GM12878 (cell line): ENCODE results near the gene TAC3. TPM values are rescaled to one million over a fixed set of nuclear protein-coding genes. Genes with fewer than 3 reads are reported as not detected.
A peak's percentile ranks its signal among the peaks of the same experiment; 100 is the strongest.

Source experiments
- BCL3 ChIP-seq: IDR thresholded peaks from 2 replicates; pipeline ENCODE4 v1.6.1; 2011; ENCODE audit warnings: borderline replicate concordance, low read depth, mild to moderate bottlenecking, moderate library complexity, low read length; ENCODE audit not compliant: insufficient read depth, poor library complexity, severe bottlenecking
- CBX3 ChIP-seq: fragments of 200-600 bp; sonication (generic); IDR thresholded peaks from 2 replicates; pipeline ENCODE4 v1.6.1; 2016; ENCODE audit warnings: low read depth, borderline replicate concordance
- CEBPB ChIP-seq, 2 experiments: fragments of 150-350 bp in 1 of 2; IDR thresholded peaks; 2 replicates each; pipeline ENCODE4 v1.6.1; 2012 to 2014; ENCODE audit warnings: low read depth in 2 of 2, low read length in 2 of 2, borderline replicate concordance in 1 of 2, inconsistent platforms in 1 of 2
- CREM ChIP-seq: IDR thresholded peaks from 2 replicates; pipeline ENCODE4 v1.6.1; 2014; ENCODE audit warnings: antibody characterized with exemption, low read depth
- EED ChIP-seq: sonication (generic); IDR thresholded peaks from 2 replicates; pipeline ENCODE4 v1.6.1; 2016; ENCODE audit warnings: antibody characterized with exemption, low read depth
- HSF1 ChIP-seq: fragments of 150-350 bp; IDR thresholded peaks from 2 replicates; pipeline ENCODE4 v1.6.1; 2014; ENCODE audit warnings: mild to moderate bottlenecking, low read depth, low read length
- IKZF2 ChIP-seq, 2 experiments: fragments of 450-650 bp; IDR thresholded peaks; 2 replicates each; pipeline ENCODE4 v1.6.1; 2017; ENCODE audit warnings: mild to moderate bottlenecking in 2 of 2, moderate library complexity in 2 of 2
- MEF2A ChIP-seq: IDR thresholded peaks from 2 replicates; pipeline ENCODE4 v1.6.1; 2011; ENCODE audit warnings: low read depth, mild to moderate bottlenecking, low read length, moderate library complexity; ENCODE audit not compliant: insufficient read depth
- MLLT1 ChIP-seq: fragments of 450-650 bp; IDR thresholded peaks from 2 replicates; pipeline ENCODE4 v1.6.1; 2016; ENCODE audit warnings: mild to moderate bottlenecking
- MTA2 ChIP-seq: fragments of 450-650 bp; IDR thresholded peaks from 2 replicates; pipeline ENCODE4 v1.6.1; 2016; ENCODE audit warnings: low read depth, mild to moderate bottlenecking, moderate library complexity
- NFIC ChIP-seq: IDR thresholded peaks from 2 replicates; pipeline ENCODE4 v1.6.1; 2012; ENCODE audit warnings: low read depth, mild to moderate bottlenecking, inconsistent platforms, low read length, moderate library complexity
- POLR2A ChIP-seq: IDR thresholded peaks from 2 replicates; pipeline ENCODE4 v1.6.1; 2011; ENCODE audit warnings: low read depth, mild to moderate bottlenecking, low read length
- POLR2AphosphoS2 ChIP-seq: IDR thresholded peaks from 2 replicates; pipeline ENCODE4 v1.6.1; 2011; ENCODE audit warnings: low read depth, mild to moderate bottlenecking, low read length, improper control_type of control experiment, moderate library complexity
- SMARCA5 ChIP-seq: fragments of 450-650 bp; IDR thresholded peaks from 2 replicates; pipeline ENCODE4 v1.6.1; 2017; ENCODE audit warnings: mild to moderate bottlenecking
- SREBF1 ChIP-seq: IDR thresholded peaks from 2 replicates; pipeline ENCODE4 v1.6.1; 2012; ENCODE audit warnings: mild to moderate bottlenecking, low read length
- TAF1 ChIP-seq: IDR thresholded peaks from 2 replicates; pipeline ENCODE4 v1.6.1; 2011; ENCODE audit warnings: mild to moderate bottlenecking, low read depth, low read length, borderline replicate concordance
- YY1 ChIP-seq: IDR thresholded peaks from 2 replicates; pipeline ENCODE4 v1.6.1; 2011; ENCODE audit warnings: low read depth, mild to moderate bottlenecking, low read length
- ZNF687 ChIP-seq: fragments of 450-650 bp; IDR thresholded peaks from 2 replicates; pipeline ENCODE4 v1.6.1; 2017; ENCODE audit warnings: mild to moderate bottlenecking, moderate library complexity
- polyA plus RNA-seq, 11 experiments: library from polyadenylated mRNA; depleted of rRNA in 4 of 11; unstranded in 6 of 11; stranded (reverse) in 5 of 11; fragments of >200 nt; fragmentation: Nextera tagmentation in 4 of 11; fragmentation: Illumina TruSeq in 1 of 11; extraction: Ambion mirVana in 4 of 11; extraction: Trizol in 1 of 11; gene quantifications; 1 replicate in 1 of 11; 2 replicates in 10 of 11; pipeline versions ENCODE4 v1.2.1 to v1.2.3, GENCODE V29; 2011 to 2016; ENCODE audit warnings: inconsistent platforms in 2 of 11, missing spikeins in 2 of 11, low read depth in 1 of 11
- total RNA-seq, 4 experiments: library from RNA; depleted of rRNA in 3 of 4; stranded (reverse); fragments of >200 nt in 3 of 4; fragmentation: Illumina TruSeq in 1 of 4; extraction: Trizol in 1 of 4; gene quantifications; 2 replicates each; pipeline versions ENCODE4 v1.2.1 to v1.2.3, GENCODE V29; 2013 to 2021
- TF ChIP-seq, protein P1 (sequence below): IDR thresholded peaks from 2 replicates; pipeline ENCODE4 v1.6.1; 2011; ENCODE audit warnings: borderline replicate concordance, low read depth, mild to moderate bottlenecking, moderate library complexity, mixed read lengths, low read length; ENCODE audit not compliant: insufficient read depth; ENCODE audit errors: extremely low read length
- TF ChIP-seq, protein P2 (sequence below): IDR thresholded peaks from 2 replicates; pipeline ENCODE4 v1.6.1; 2011; ENCODE audit warnings: low read depth, mild to moderate bottlenecking, low read length, moderate library complexity, borderline replicate concordance; ENCODE audit errors: extremely low read depth

The TAC3 gene
- total and polyA plus RNA-seq, 10 of the 15 experiments (the other 5 are each of a cell fraction or from before 2014, with no cell fraction given) = 0.11 to 0.18 (median 0.13) TPM; not detected in 7

- TF ChIP-seq ZNF687 = 0 out of 2 replicates have a peak, but pooled peaks have one; percentile 28
- no peak for TF ChIP-seq CEBPB (IDR thresholded peaks at IDR 0.05; ENCODE audit: borderline replicate concordance in 1 of 2, low read depth in 2 of 2, low read length in 2 of 2)
- TF ChIP-seq POLR2AphosphoS2 = no peak
- TF ChIP-seq EED = no peak
- TF ChIP-seq CBX3 = no peak
- peak; percentile 79 for TF ChIP-seq POLR2A
- TF ChIP-seq HSF1 = no peak
- TF ChIP-seq YY1 = 0 out of 2 replicates have a peak, but pooled peaks have one; percentile 37
- TF ChIP-seq, protein P1, sequence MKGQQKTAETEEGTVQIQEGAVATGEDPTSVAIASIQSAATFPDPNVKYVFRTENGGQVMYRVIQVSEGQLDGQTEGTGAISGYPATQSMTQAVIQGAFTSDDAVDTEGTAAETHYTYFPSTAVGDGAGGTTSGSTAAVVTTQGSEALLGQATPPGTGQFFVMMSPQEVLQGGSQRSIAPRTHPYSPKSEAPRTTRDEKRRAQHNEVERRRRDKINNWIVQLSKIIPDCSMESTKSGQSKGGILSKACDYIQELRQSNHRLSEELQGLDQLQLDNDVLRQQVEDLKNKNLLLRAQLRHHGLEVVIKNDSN = no peak
- TF ChIP-seq NFIC = no peak
- TF ChIP-seq IKZF2 (IDR thresholded peaks at IDR 0.05) = no peak
- peak; percentile 47; the same call in 1 of the 2 replicates for TF ChIP-seq TAF1
- TF ChIP-seq CREM = no peak
- TF ChIP-seq, protein P2, sequence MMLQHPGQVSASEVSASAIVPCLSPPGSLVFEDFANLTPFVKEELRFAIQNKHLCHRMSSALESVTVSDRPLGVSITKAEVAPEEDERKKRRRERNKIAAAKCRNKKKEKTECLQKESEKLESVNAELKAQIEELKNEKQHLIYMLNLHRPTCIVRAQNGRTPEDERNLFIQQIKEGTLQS = no peak
- TF ChIP-seq MTA2 = no peak
- TF ChIP-seq BCL3 = no peak
- TF ChIP-seq MLLT1 = no peak
- TF ChIP-seq SMARCA5 = peak; percentile 56; the same call in 1 of the 2 replicates
- TF ChIP-seq SREBF1 = no peak
- TF ChIP-seq MEF2A = no peak
These were observed 10.1 kb downstream of the TAC3 start, which contains the start of gene ZBTB39 (continued) for GRCh38 chr12:57005980-57006808.
